Measurements from ENCODE around the gene PPP1R3F.

GRCh38 chrX:49309401-49309981 lies 39.9 kb downstream of the PPP1R3F start:
- TF ChIP-seq ARNTL (CRISPR knock-in tag; IDR thresholded peaks at IDR 0.05; ENCODE audit: borderline replicate concordance, low read depth) (no peak), CSDC2 (CRISPR knock-in tag; IDR thresholded peaks at IDR 0.05) (no peak), PATZ1 (CRISPR knock-in tag; IDR thresholded peaks at IDR 0.05; ENCODE audit: borderline replicate concordance) (no peak), GLIS3 (CRISPR knock-in tag; IDR thresholded peaks at IDR 0.05) (no peak), ISL1 (CRISPR knock-in tag; IDR thresholded peaks at IDR 0.05) (no peak), SNAI2 (CRISPR knock-in tag; IDR thresholded peaks at IDR 0.05) (no peak), OSR1 (CRISPR knock-in tag; IDR thresholded peaks at IDR 0.05) (no peak), ZC3H10 (CRISPR knock-in tag; IDR thresholded peaks at IDR 0.05) (no peak)

All from SK-N-SH treated with all-trans-retinoic acid at 6 μM for 48 hours (cell line).